GM10266 (cell line): Measurements from ENCODE around the gene MAVS.

Experiments
- DNase-seq: peaks from one replicate; pipeline ENCODE4 v3.0.0; 2012; ENCODE audit errors: extremely low spot score
- CTCF ChIP-seq: IDR thresholded peaks from 2 replicates; pipeline ENCODE4 v1.5.1; 2012; ENCODE audit warnings: mild to moderate bottlenecking, low read depth; ENCODE audit not compliant: control insufficient read depth, insufficient read depth; ENCODE audit errors: missing control alignments

The MAVS gene

GRCh38 chr20:3846740-3847428 is at the start of gene MAVS:
Gene MAVS (plus strand): TSS chr20:3846834. CDS start chr20:3854625, 7,791 bp downstream.
- peak; percentile 33 for TF ChIP-seq CTCF
- DNase-seq = peak; percentile 93

- no peak for TF ChIP-seq CTCF
- DNase-seq = no peak
Observed at GRCh38 chr20:3797226-3797545, 49.4 kb upstream of the MAVS start.

GRCh38 chr20:3797592-3798372 is 48.9 kb upstream of the MAVS start:
- TF ChIP-seq CTCF = no peak
- DNase-seq = no peak

- DNase-seq = no peak
- TF ChIP-seq CTCF = no peak
Observed at GRCh38 chr20:3798373-3798768, 48.3 kb upstream of the MAVS start.

- TF ChIP-seq CTCF = no peak
- DNase-seq = no peak
Observed at GRCh38 chr20:3798908-3799248, 47.8 kb upstream of the MAVS start.

GRCh38 chr20:3800256-3800877 is 46.3 kb upstream of the MAVS start:
- DNase-seq = no peak
- TF ChIP-seq CTCF = no peak

GRCh38 chr20:3800878-3801260 is 45.8 kb upstream of the MAVS start:
- no peak for DNase-seq
- no peak for TF ChIP-seq CTCF
